Nephron progenitor cell (in vitro differentiated cells): ENCODE data around the gene QSOX2.

Experiments used
- DNase-seq: peaks from one replicate; pipeline ENCODE4 v3.0.0; 2021
- H3K27ac Mint-ChIP-seq: 2 replicates; pipeline ENCODE4 v1.8.0; 2021; ENCODE audit warnings: mild to moderate bottlenecking, moderate library complexity, mixed read lengths
- H3K27me3 Mint-ChIP-seq: 2 replicates; pipeline ENCODE4 v1.8.0; 2021; ENCODE audit warnings: mild to moderate bottlenecking, low read depth, mixed read lengths; ENCODE audit not compliant: poor library complexity
- H3K36me3 Mint-ChIP-seq: 2 replicates; pipeline ENCODE4 v1.8.0; 2021; ENCODE audit warnings: low read depth, mixed read lengths
- H3K4me1 Mint-ChIP-seq: 2 replicates; pipeline ENCODE4 v1.8.0; 2021; ENCODE audit warnings: mixed read lengths
- H3K4me3 Mint-ChIP-seq: 2 replicates; pipeline ENCODE4 v1.8.0; 2021; ENCODE audit warnings: mild to moderate bottlenecking, moderate library complexity, mixed read lengths
- H3K9me3 Mint-ChIP-seq: 2 replicates; pipeline ENCODE4 v1.8.0; 2021; ENCODE audit warnings: mild to moderate bottlenecking, moderate library complexity, mixed read lengths
- CTCF ChIP-seq: fragments of 200-600 bp; sonication (generic); IDR thresholded peaks from 2 replicates; pipeline ENCODE4 v1.5.0; 2021; ENCODE audit warnings: antibody characterized with exemption

The QSOX2 gene

DNA sequence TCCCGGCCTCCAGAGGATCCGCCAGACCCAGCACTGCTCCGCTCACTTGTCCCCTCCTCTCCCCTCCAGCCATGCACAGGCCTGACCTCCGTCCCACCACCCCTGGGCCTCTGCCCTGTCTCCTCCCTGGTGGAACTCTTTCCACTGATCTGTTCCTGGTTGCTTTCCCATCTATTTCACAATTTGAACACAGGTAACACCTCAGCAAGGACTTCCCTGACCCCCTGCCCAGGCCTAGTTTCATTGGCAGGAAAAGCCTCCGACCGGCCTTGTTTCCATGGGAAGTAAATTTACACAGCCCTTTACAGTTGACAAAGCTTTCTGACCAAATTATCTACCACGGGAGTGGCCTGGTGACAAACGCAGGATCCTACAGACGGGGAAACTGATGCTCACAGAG lies 14.8 kb downstream of the QSOX2 start:
- H3K36me3 Mint-ChIP-seq, result peaks cover 20% of the 10 kb centered on the region
- H3K27me3 Mint-ChIP-seq, result peaks cover 9% of the 10 kb centered on the region
- peaks cover 78% of the 10 kb centered on the region for H3K4me1 Mint-ChIP-seq
- no peak overlapping the region for H3K4me3 Mint-ChIP-seq
- DNase-seq, result no peak
- no peak for TF ChIP-seq CTCF
- H3K9me3 Mint-ChIP-seq, result no peaks in the 10 kb centered on the region
- H3K27ac Mint-ChIP-seq, result no peak overlapping the region

DNA sequence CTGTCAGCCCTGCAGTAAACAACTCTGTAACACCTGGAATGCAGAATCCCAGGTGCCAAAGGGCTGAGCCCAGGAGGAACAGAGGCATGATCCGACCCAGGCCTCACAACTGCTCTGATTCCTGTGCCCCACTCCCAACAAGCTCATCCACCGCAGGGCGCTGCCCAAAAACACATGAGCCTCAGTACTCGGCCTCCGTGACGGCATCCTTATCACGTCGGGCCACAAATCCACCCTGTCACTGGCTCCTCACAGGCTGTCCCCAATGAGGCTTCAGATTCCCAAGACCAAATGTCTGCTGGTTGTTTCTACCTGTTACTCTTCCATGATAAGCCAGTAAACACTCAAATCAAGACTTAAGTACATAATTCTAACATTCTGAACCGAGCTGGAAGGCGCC lies 15.2 kb downstream of the QSOX2 start:
- Mint-ChIP-seq H3K4me3 (no peak overlapping the region), H3K4me1 (peaks cover 82% of the 10 kb centered on the region), H3K36me3 (peaks cover 20% of the 10 kb centered on the region), H3K27ac (no peak overlapping the region), H3K9me3 (no peaks in the 10 kb centered on the region), H3K27me3 (peaks cover 9% of the 10 kb centered on the region)
- no peak for TF ChIP-seq CTCF
- no peak for DNase-seq

DNA sequence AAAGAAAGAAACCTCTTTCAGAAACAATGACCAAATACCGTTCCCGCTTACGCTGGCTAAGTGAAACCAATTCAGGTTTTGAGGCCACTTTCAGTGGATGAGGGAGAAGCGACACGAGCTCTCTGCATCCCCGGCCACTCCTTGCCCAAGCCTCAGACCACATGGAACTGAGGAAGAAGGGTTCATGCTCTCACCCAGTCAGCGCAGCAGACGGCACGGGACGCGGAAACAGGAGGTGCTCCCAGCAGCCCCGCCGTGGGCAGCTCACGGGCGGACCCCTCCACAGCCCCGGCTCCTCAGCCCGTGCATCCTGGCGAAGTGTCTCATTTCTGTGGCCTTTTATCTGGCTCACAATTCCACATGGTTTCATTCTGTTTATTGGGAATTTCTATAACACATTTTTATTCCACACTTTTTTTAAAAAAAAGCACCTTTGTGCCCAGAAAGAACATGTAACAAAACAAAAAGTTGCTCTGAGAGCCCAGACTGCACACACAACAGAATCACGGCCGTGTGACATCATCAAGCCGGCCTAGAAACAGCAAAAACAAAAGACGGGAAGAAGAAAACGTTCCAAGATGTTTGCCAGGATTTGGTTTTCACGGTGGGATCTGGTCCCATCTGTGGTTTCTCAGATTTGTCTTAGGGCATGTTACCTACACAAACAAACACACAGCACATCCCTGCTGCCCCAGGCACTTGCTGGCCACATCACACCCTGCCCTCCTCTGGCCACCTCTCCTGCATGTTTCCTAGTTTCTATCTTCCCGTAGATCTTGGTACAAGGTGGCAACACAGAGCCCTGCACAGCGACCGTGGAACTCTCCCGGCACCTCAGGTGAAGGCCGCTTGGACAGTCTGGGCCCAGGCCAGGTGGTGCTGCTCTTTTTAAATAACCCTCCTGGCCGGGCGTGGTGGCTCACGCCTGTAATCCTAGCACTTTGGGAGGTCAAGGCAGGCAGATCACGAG lies 16.2 kb downstream of the QSOX2 start:
- H3K9me3 Mint-ChIP-seq, result no peaks in the 10 kb centered on the region
- H3K27me3 Mint-ChIP-seq, result peaks cover 6% of the 10 kb centered on the region
- no peak overlapping the region for H3K27ac Mint-ChIP-seq
- H3K36me3 Mint-ChIP-seq, result peaks cover 15% of the 10 kb centered on the region
- no peak for DNase-seq
- no peak for TF ChIP-seq CTCF
- H3K4me1 Mint-ChIP-seq, result peaks cover 81% of the 10 kb centered on the region
- no peak overlapping the region for H3K4me3 Mint-ChIP-seq

- no peak overlapping the region for H3K4me3 Mint-ChIP-seq
- H3K27ac Mint-ChIP-seq, result no peak overlapping the region
- H3K27me3 Mint-ChIP-seq, result peaks cover 1% of the 10 kb centered on the region
- no peaks in the 10 kb centered on the region for H3K9me3 Mint-ChIP-seq
- peaks cover 12% of the 10 kb centered on the region for H3K36me3 Mint-ChIP-seq
- peaks cover 77% of the 10 kb centered on the region for H3K4me1 Mint-ChIP-seq
- no peak for TF ChIP-seq CTCF
- DNase-seq, result no peak
These were observed 17.3 kb downstream of the QSOX2 start for GRCh38 chr9:136228107-136228875.

DNA sequence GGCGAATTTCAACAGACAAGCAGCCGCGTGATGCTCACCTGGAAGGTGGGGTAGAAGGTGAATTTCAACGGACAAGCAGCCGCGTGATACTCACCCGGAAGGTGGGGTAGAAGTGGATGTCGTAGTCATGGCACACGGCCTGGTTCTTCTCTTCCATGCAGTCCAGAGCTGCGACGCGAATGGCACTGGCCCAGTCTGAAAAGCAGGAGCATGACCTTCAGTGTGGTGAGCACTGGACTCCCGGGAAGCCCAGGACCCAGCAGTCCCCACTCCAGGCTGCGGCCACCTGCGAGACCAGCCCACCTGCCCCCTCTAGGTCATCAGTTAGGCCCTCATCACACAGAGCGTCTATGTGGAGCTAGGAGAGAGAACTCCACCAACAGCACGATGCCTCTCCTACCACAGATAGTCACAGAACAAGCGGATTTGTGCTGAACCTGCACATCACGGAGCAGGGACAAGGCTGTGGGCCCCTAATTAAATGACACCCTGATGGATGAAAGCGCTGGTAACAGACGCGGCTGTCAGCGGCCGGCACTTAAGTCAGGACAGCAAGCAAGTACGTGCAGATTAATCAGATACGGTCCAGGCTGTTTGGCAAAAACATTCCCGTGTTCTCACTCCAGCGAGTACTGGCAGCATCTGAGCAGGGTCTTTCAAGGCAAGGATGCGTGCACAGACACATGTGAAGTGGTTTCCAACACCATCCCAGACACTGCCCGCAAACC lies 18.8 kb downstream of the QSOX2 start:
- Mint-ChIP-seq H3K27me3 (no peaks in the 10 kb centered on the region), H3K9me3 (no peaks in the 10 kb centered on the region), H3K4me1 (peaks cover 77% of the 10 kb centered on the region), H3K27ac (no peak overlapping the region), H3K4me3 (no peak overlapping the region), H3K36me3 (peaks cover 20% of the 10 kb centered on the region)
- no peak for DNase-seq
- TF ChIP-seq CTCF, result no peak
